Esophagus squamous epithelium (tissue), 5 donors: Measurements from ENCODE around the gene LRRC41. TPM values are rescaled to one million over a fixed set of nuclear protein-coding genes. Genes with fewer than 3 reads are reported as not detected.

Source experiments
- DNase-seq: peaks from one replicate; lab custom pipeline; 2025; lab: John Stamatoyannopoulos, UW
- H3K27ac ChIP-seq, 4 donors: fragments of 200-600 bp; sonication (generic); one replicate each; pipeline ENCODE4 v1.5.1; 2016 to 2019; ENCODE audit warnings: mild to moderate bottlenecking in 1 of 4
- H3K27me3 ChIP-seq, 4 donors: fragments of 200-600 bp; sonication (generic); 1 replicate in 3 of 4; 2 replicates in 1 of 4; pipeline versions ENCODE4 v1.5.1 to v1.6.0; 2017 to 2021; ENCODE audit warnings: antibody characterized with exemption in 1 of 4
- H3K36me3 ChIP-seq, 3 donors: fragments of 200-600 bp; sonication (generic); one replicate each; pipeline ENCODE4 v1.5.1; 2016 to 2019
- H3K4me1 ChIP-seq, 3 donors: fragments of 200-600 bp; sonication (generic); one replicate each; pipeline ENCODE4 v1.5.1; 2017 to 2019
- H3K4me3 ChIP-seq, 4 donors: fragments of 200-600 bp; sonication (generic); 1 replicate in 3 of 4; 2 replicates in 1 of 4; pipeline ENCODE4 v1.5.1; 2016 to 2019; ENCODE audit warnings: mild to moderate bottlenecking in 2 of 4, moderate library complexity in 1 of 4
- H3K9me3 ChIP-seq, 3 donors: fragments of 200-600 bp; sonication (generic); one replicate each; pipeline ENCODE4 v1.5.1; 2016 to 2019
- POLR2A ChIP-seq, 4 donors: fragments of 450-650 bp; IDR thresholded peaks; one replicate each; pipeline ENCODE4 v1.6.1; 2017; ENCODE audit warnings: antibody characterized with exemption in 4 of 4, mild to moderate bottlenecking in 4 of 4, moderate library complexity in 3 of 4
- WGBS, 2 donors: methylation state at CpG; one replicate each; pipeline ENCODE4 v1.1.5; 2018; 5-methylcytosine and 5-hydroxymethylcytosine counted together
- intact Hi-C: fragments of 100-400 bp; cut with DNase I; formaldehyde crosslinking; loops from one replicate; pipeline ENCODE4 v1.15.0; 2022
- total RNA-seq, 4 donors: library from RNA; depleted of rRNA; stranded (reverse); fragments of >200 nt; gene quantifications; one replicate each; pipeline ENCODE4 v1.1.0, GENCODE V29; 2016
- TF ChIP-seq, protein P1 (sequence below), 6 experiments: fragments of 450-650 bp in 4 of 6; fragments of 200-600 bp in 2 of 6; sonication (generic) in 2 of 6; IDR thresholded peaks; one replicate each; pipeline ENCODE4 v1.5.1; 2016 to 2019; ENCODE audit warnings: antibody characterized with exemption in 6 of 6, mild to moderate bottlenecking in 4 of 6, moderate library complexity in 4 of 6
- donor health status: DM: yes; HTN: yes; CAD: no.

The LRRC41 gene
- total RNA-seq, 4 donors from 2014 or later = 44.1 to 66.4 (median 57.6) TPM

DNA sequence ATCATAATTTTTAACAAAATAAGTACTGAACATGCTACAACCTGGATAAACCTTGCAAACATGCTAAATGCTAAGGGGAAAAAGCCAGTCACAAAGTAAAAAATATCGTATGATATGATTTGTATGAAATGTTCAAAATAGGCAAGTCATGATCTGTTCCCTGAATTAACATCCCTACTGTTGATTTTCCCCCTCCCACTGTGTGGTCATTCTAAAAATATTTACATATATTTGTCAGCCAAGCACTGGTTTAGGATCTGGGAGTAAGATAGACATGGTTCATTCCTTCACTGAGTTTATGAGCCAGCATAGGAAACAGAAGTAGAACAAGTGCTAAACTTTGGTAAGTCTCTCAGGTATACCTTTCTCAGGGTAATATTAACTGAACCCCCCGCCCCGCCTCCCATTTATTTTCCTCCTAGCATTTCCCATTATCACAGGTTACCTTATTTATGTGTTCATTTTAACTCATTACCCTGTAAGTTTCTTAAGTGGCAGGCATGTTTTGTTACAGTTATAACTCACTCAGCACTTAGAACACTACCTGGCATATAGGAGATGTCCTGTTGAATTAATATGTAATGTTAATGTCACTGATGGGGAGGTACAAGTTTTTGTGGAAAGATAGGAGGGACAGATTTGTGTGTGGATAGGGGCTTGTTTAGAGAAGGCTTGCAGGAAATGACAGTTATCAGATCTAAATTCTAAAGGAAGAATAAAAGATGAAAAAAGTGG, 12.4 kb upstream of the LRRC41 start:
- Histone ChIP-seq H3K27ac (no peak overlapping the region), H3K27me3 (no peaks in the 10 kb centered on the region), H3K4me3 (no peak overlapping the region), H3K36me3 (peaks cover 18 to 76% (median 34%) of the 10 kb centered on the region in 3 donors), H3K4me1 (no peaks in the 10 kb centered on the region), H3K9me3 (no peaks in the 10 kb centered on the region)
- DNase-seq = no peak
- WGBS, 2 donors = 76 to 82% methylated on average over 3 of the region's 3 CpGs
- intact Hi-C loops = no loop called here
- TF ChIP-seq POLR2A (IDR thresholded peaks at IDR 0.05) = no peak
- TF ChIP-seq, protein P1, sequence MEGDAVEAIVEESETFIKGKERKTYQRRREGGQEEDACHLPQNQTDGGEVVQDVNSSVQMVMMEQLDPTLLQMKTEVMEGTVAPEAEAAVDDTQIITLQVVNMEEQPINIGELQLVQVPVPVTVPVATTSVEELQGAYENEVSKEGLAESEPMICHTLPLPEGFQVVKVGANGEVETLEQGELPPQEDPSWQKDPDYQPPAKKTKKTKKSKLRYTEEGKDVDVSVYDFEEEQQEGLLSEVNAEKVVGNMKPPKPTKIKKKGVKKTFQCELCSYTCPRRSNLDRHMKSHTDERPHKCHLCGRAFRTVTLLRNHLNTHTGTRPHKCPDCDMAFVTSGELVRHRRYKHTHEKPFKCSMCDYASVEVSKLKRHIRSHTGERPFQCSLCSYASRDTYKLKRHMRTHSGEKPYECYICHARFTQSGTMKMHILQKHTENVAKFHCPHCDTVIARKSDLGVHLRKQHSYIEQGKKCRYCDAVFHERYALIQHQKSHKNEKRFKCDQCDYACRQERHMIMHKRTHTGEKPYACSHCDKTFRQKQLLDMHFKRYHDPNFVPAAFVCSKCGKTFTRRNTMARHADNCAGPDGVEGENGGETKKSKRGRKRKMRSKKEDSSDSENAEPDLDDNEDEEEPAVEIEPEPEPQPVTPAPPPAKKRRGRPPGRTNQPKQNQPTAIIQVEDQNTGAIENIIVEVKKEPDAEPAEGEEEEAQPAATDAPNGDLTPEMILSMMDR (IDR thresholded peaks at IDR 0.05) = no peak

DNA sequence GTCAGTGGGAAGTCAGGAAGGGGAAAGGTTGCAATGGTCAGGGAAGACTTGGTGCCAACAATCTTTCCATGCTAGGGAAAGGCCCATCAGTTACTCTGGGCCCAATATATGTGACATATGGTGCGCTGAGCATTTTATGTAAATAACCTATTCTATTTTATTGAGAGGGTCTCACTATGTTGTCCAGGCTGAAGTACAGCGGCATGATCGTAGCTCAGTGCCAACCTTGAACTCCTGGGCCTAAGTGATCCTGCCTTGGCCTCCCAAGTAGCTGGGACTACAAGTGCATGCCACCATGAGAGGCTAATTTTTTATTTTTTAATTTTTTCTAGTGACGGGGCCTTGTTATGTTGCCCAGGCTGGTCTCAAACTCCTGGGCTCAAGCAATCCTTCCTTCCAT, 6.9 kb upstream of the LRRC41 start:
- Histone ChIP-seq H3K4me3 (no peak overlapping the region), H3K9me3 (no peaks in the 10 kb centered on the region), H3K27ac (no peak overlapping the region), H3K4me1 (peaks cover 10 to 30% (median 20%) of the 10 kb centered on the region in 3 donors), H3K27me3 (no peaks in the 10 kb centered on the region), H3K36me3 (peaks cover 28 to 81% (median 45%) of the 10 kb centered on the region in 3 donors)
- intact Hi-C loops = no loop called here
- TF ChIP-seq, protein P1 (IDR thresholded peaks at IDR 0.05) = no peak
- no peak for TF ChIP-seq POLR2A (IDR thresholded peaks at IDR 0.05)
- 96 to 100% methylated on average over 4 of the region's 4 CpGs for WGBS, 2 donors
- DNase-seq = no peak

- no peak for TF ChIP-seq POLR2A (IDR thresholded peaks at IDR 0.05)
- TF ChIP-seq, protein P1 (IDR thresholded peaks at IDR 0.05) = no peak
- Histone ChIP-seq H3K27ac (no peak overlapping the region), H3K4me3 (no peak overlapping the region), H3K27me3 (no peaks in the 10 kb centered on the region), H3K9me3 (no peaks in the 10 kb centered on the region), H3K36me3 (peaks cover 28 to 73% (median 41%) of the 10 kb centered on the region in 3 donors), H3K4me1 (peaks cover 18 to 38% (median 27%) of the 10 kb centered on the region in 3 donors)
- DNase-seq = no peak
- 85 to 91% methylated on average over 16 of the region's 16 CpGs for WGBS, 2 donors
- intact Hi-C loops = no loop called here
These were observed 6.2 kb upstream of the LRRC41 start for GRCh38 chr1:46309401-46310159.

- no peak overlapping the region for H3K27ac ChIP-seq
- no peak for TF ChIP-seq POLR2A (IDR thresholded peaks at IDR 0.05)
- TF ChIP-seq, protein P1 (IDR thresholded peaks at IDR 0.05) = no peak
- no peak for DNase-seq
- peaks cover 10 to 39% (median 14%) of the 10 kb centered on the region in 3 donors for H3K36me3 ChIP-seq
- intact Hi-C loops = no loop called here
- H3K27me3 ChIP-seq = no peaks in the 10 kb centered on the region
- 79 to 90% methylated on average over 8 of the region's 8 CpGs for WGBS, 2 donors
- H3K4me3 ChIP-seq = no peak overlapping the region
- H3K9me3 ChIP-seq = no peaks in the 10 kb centered on the region
- H3K4me1 ChIP-seq = peaks cover 22 to 50% (median 34%) of the 10 kb centered on the region in 3 donors
These were observed 2.7 kb upstream of the LRRC41 start for GRCh38 chr1:46306159-46306530.

DNA sequence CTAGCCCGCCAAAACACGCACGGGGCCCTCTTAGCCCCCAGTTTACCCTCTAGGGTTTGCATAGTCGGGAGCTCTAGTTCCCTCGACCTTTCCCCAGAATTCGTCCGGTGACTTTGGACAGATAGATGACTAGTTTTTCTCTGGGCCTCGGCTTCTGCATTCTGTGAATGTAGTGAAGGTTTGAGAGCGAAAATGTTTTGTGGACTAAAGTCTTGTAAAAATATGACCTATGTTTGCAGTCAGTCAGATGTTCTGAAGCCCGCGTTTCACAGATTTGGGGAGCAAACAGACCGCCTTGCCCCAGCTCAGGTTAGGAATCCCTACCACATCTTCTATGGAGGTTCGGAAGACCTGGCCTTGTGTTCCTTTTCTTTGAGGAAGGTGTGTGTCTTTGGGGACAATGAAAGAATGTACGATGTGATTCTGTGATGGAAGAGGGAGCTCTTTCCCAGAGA, 483 bp upstream of the LRRC41 start:
- H3K27me3 ChIP-seq = no peaks in the 10 kb centered on the region
- no peak for TF ChIP-seq POLR2A (IDR thresholded peaks at IDR 0.05)
- TF ChIP-seq, protein P1 (IDR thresholded peaks at IDR 0.05) = no peak
- H3K4me1 ChIP-seq = peaks cover 26 to 72% (median 43%) of the 10 kb centered on the region in 3 donors
- intact Hi-C loops = loop anchor here (5.0 kb wide), 1 partner anchor 38 kb away; the partner anchor contains the start of gene NSUN4
- H3K36me3 ChIP-seq = peaks cover 0 to 16% (median 0%) of the 10 kb centered on the region in 3 donors
- 1% methylated on average over 13 to 14 of the region's 14 CpGs for WGBS, 2 donors
- peak overlapping the region; percentile 97 to 99 (median 98) for H3K27ac ChIP-seq
- H3K4me3 ChIP-seq = peak overlapping the region; percentile 78 to 97 (median 84)
- DNase-seq = no peak
- no peaks in the 10 kb centered on the region for H3K9me3 ChIP-seq
